A204.1 (cell line): Measurements from ENCODE around the gene NCKIPSD.
A peak's percentile ranks its signal among the peaks of the same experiment; 100 is the strongest.

ENCODE experiments used
- FAIRE-seq: peaks from 2 replicates; lab custom pipeline; 2012; peaks lifted over from hg19 to GRCh38; lab: Jason Lieb, UNC

NCKIPSD gene

GRCh38 chr3:48678566-48679380 lies 6.9 kb downstream of the NCKIPSD start:
- FAIRE-seq = no peak

- FAIRE-seq = no peak
Observed at GRCh38 chr3:48678056-48678455, 7.7 kb downstream of the NCKIPSD start.

DNA sequence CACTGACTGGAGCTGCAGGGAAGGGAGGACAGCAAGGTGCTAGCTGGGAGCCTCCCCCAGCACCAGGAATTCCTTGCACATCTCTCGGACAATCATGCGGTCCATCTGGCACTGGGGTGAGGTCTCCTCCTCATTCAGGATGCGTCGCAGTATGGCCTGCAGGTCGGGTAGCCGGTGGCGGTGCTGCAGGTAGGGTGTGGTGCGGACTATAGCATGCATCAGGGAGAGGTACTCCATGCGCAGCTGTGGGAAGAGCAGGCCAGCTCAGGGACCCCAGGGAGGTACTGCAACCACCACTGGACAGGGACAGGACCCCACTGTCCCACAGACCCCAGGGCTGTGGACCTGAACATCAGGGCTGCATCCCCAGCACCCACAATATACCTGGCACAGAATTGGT lies 11.2 kb downstream of the NCKIPSD start:
- no peak for FAIRE-seq

DNA sequence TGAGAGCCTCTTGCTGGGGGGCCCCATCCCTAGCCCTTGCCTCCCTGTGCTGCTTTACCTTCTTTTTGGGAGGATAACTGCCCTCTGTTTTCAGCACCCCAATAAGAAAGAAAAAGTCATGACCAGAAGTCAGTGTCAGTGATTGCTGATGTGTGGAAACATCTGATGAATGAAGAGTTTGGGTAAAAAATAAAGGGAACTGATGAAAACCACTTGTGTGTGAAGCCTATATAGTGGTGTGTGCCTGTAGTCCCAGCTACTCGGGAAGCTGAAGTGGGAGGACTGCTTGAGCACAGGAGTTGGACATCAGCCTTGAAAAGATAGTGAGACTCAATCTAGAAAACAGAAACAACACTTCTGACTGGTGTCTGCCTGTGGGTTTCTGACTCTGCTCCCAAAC lies 13.2 kb downstream of the NCKIPSD start:
- FAIRE-seq = no peak

- FAIRE-seq = no peak
Observed at GRCh38 chr3:48664929-48665328, 20.8 kb downstream of the NCKIPSD start.

- no peak for FAIRE-seq
Observed at GRCh38 chr3:48664313-48664644, 21.4 kb downstream of the NCKIPSD start.

DNA sequence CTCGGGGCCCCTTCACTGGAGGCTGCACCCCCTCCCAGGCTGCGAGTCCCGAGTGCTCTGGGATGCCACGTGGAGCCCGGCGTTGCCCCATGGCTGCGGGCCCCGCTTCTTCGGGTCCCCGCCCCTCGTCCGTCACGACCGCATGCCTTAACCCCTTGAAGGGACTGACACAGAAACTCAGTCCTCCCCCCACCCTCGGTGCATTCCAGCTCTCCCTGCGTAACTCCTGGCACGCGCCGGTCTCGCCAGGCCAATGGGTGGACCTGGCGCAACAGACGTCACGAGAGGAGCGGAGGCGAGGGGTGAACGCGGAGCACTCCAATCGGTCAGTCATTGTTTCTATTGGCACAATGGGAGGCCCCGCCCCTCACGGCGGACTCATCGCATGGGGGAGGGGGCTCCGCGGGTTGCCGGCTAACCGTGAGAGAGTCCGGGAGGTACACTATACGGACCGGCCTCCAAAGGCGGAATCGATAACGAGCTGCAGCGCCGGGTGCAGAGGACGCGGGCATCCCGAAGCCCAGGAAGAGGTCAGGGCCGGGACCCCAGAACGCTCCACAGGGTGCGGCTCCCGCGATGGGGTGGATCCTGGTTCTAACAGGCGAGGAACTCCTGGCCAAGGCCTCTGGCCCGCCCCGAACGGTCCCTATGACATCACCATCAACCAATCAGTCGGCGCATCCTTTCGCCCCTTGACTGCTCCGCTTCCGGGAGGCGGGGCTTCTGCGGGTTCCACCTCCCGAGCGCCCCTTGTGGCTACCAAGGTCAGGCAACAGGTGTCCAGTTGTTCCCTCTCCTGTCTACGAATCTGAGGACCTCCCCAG lies 22.0 kb downstream of the NCKIPSD start:
- FAIRE-seq = peak; percentile 19

GRCh38 chr3:48662753-48663488 lies 22.8 kb downstream of the NCKIPSD start, which contains the start of gene CELSR3:
Gene CELSR3, minus strand, starts transcription at chr3:48662886. Its CDS starts 252 bp downstream, at chr3:48662634.
- FAIRE-seq = peak; percentile 88

GRCh38 chr3:48662145-48662752 lies 23.5 kb downstream of the NCKIPSD start:
- FAIRE-seq = no peak

DNA sequence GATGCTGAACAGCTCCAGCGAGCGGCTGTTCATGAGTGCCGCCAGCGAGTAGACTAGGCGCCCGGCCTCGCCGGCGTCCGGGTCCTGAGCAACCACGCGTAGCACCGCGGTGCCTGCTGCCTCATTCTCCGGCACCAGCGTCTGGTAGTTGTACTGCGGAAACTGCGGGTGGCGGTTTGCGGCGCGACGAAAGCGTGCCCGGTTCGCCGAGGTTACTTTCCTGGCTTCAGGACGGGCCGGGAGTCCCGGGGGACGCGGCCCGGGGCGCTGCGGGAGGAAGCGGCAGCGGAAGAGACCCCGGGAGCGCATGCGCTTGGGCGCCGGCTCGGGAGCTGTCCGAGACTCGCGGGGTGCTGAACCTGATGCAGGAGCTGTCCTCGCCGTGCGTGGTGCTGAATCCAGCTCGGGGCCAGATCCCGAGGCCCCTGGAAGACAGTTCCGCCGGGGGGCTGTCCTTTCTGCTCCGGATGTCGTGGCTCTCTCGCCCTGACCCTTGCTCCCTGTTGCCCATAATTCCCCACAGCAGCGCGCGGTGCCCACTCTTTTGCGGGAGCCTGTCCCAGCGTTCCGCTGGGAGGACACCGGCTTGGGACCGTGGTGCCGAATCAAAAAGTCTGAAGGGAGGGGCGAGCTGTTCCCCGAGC lies 24.1 kb downstream of the NCKIPSD start:
- FAIRE-seq = no peak

GRCh38 chr3:48660800-48661400 lies 24.8 kb downstream of the NCKIPSD start:
- FAIRE-seq = no peak

- FAIRE-seq = no peak
Observed at GRCh38 chr3:48656841-48657281, 28.9 kb downstream of the NCKIPSD start.

DNA sequence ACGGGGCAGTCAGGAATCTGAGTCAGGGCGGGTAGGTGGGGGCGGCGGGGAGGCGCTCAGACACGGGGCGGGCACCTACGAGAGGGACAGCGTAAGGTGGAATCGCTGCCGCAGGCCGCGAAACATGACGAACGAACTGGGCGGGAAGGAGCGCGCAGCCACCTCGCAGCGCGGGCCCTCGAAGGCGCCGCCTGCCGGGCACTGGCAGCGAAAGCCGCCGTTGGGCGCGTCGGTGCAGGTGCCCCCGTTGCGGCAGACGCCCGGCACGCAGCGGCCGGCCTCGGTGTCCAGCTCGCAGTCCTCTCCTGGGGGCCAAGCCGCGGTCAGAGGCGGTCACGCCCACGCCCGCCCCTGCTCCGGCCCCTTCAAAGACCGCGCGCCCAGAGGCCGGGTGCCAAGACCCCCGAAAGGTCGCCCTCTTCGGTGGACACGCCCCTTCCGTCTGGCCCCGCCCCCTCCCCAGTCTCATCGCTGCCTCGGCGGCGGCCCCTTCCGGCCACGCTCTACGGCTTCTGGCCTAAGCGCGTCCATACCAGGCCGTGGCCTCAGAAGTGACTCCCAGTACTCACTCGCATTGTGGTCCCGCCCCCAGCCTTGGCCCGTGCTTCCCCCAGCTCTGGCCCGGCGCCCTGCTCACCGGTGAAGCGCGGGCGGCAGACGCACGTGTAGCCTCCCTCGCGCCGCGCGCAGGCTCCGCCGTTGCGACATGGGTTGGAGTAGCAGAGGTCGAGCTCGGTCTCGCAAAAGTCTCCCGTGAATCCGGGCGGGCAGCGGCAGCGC lies 29.5 kb downstream of the NCKIPSD start:
- FAIRE-seq = no peak

DNA sequence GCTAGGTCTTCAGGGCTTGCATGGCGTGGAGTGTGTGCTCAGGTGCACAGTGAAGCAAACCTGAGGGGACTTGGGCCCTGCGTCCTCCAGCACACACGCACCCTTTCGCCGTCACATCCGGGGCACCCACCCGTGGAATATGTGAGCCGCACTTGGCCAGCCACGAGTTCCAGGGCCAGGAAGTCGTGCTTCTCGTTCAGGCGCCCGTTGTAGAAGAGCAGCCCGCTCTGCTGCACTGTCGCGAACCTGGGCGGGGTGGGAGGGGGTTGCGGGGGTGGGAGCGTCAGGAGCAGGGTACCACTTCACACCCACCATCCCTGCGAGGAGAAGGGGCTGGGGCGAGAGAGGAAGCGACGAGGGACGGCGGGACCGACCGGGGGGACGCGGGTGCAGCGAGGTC lies 30.1 kb downstream of the NCKIPSD start:
- FAIRE-seq = no peak

- no peak for FAIRE-seq
Observed at GRCh38 chr3:48655063-48655462, 30.7 kb downstream of the NCKIPSD start.

DNA sequence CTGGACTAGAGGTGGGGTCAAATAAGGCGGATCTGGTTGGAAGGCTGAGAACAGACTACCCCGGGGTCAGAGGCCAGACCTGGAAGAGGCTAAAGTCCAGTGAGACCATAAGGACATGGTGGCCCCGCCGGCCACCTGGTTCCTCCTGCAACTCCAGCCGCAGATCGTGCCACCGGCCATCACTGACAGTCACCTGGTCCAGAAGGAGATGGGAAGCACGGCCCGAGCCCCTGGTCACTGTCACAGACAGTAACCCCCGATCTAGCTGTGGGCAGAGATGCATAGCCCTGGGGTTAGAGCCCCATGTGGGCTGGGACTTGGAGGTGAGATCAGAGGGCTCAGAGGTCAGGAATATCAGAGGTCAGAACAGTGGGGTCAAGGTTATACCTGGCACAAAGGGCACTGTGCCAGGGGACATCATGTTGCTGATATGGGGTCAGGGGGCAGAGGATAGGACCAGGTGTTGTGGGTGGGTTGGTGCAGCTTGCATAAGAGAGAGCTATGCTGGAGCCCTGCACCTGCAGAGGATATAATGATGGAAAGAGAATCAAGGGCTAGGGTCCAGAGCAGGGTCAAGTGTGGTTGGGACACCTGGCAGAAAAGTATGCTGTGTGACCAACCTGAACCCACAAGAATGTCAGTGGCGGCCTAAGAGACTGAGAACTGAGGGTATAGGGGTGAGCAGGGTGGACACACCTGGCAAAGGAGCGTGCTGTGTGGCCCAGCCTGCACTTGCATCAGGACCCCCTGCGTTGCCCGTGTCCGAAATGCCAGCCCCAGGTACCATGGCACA lies 32.6 kb downstream of the NCKIPSD start:
- FAIRE-seq = no peak

DNA sequence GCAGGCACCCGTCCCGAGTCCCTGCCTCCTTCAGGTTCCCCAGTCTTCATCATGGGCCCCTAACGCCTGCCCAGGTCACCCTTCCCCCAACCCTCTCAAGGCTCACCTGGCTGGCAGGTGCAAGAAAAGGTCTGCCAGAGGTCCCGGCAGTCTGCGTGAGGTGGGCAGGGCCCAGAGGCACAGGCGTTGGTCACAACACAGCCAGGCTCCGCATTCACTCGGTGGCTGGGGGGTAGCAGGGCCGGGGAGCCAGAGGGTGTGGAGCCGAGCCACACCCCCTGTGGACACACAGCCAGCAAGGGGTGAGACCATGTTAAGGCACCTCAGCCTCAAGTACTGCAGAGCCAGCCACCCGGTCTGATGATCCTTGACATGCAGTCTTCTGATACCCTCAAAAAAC lies 33.9 kb downstream of the NCKIPSD start:
- FAIRE-seq = no peak

DNA sequence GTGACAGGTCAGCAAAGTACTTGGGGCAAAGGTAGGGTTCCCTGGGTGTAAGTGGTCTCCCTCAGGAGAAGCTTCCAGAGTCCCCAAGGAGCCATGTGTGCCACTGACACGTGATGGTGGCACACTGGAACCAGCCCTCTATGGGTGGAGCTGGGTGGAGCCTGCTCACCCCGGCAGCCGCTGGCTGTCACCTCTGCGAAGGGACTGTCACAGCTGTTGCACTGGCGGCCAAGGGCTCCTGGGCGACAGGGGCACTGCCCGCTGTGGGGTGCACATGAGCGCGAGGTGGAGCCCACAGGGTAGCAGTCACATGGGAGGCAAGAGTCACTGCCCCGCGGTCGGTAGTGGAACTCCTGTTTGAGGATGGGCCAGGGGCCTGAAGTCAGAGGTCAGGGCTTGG lies 35.0 kb downstream of the NCKIPSD start:
- FAIRE-seq = no peak

DNA sequence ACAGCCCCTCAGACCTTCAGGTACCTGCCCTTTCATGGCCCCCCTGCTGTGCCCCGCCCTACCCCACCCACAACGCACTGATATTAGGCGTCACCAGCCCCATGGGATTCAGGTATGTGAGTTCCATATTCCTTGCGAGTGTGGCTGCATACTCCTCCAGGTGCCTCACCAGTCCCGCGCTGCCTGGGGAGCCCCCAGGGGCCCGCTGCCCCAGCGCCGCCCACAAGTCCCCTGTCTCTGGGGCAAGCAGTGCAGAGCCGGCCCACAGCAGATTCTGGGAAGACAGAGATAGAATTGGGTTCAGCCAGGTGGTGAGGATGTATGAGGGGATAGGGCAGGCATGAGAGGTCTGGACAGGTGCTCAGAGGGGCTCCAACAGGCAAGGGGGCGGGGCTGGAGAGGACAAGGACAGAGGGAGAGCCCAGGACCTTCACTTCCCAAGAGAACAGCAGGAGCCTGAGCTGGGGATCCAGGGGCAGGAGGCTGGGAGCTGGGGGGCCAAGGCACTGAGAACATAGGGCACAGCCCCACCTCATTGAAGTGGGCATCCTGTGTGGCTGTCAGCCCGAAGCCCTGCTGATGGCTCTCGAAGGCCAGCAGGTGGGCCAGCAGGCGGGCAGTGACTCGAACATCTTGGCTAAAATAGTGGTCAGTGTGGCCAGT lies 37.4 kb downstream of the NCKIPSD start:
- no peak for FAIRE-seq
